Measurements from ENCODE around the gene MCAM.

Gene MCAM

DNA sequence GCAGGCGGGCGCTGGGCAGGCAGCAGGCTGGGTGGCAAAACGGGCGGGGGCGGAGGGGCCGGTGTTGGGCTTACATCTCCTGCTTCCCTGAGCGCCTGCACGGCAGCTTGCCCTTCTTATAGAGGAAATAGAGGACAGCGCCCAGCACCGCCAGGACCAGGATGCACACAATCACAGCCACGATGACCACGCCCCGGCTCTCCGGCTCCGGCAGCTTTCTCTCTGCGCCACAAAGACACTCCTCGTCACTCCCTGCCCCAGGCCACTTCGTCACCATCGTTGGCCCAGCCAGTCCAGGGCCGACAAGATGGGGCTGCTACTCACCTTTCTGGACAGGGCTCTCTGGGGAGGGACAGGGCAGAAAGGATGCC, 6.3 kb downstream of the MCAM start:
- Histone ChIP-seq H3K4me3 (ENCODE audit: low read length) (no peak overlapping the region), H3K36me3 (ENCODE audit: control insufficient read depth, insufficient read depth, low read length, severe bottlenecking) (peaks cover 60% of the 10 kb centered on the region), H3K9ac (ENCODE audit: low read length) (no peak overlapping the region), H3K9me3 (ENCODE audit: control insufficient read depth, low read length) (no peaks in the 10 kb centered on the region), H3K4me1 (ENCODE audit: control insufficient read depth, insufficient read depth, low read length) (peaks cover 29% of the 10 kb centered on the region), H3K27me3 (replicated peaks; ENCODE audit: control insufficient read depth, insufficient read depth, low read length) (peaks cover 6% of the 10 kb centered on the region)
- DNase-seq (ENCODE audit: low read depth): no peak

- no peak overlapping the region for H3K4me3 ChIP-seq (ENCODE audit: low read length)
- no peak for DNase-seq (ENCODE audit: low read depth)
- H3K9me3 ChIP-seq (ENCODE audit: control insufficient read depth, low read length): no peaks in the 10 kb centered on the region
- H3K4me1 ChIP-seq (ENCODE audit: control insufficient read depth, insufficient read depth, low read length): peaks cover 30% of the 10 kb centered on the region
- no peak overlapping the region for H3K9ac ChIP-seq (ENCODE audit: low read length)
- peaks cover under 1% of the 10 kb centered on the region for H3K27me3 ChIP-seq (replicated peaks; ENCODE audit: control insufficient read depth, insufficient read depth, low read length)
- peaks cover 60% of the 10 kb centered on the region for H3K36me3 ChIP-seq (ENCODE audit: control insufficient read depth, insufficient read depth, low read length, severe bottlenecking)
Measured at GRCh38 chr11:119309953-119310681, 6.8 kb downstream of the MCAM start.

GRCh38 chr11:119309411-119309810, 7.5 kb downstream of the MCAM start:
- H3K9ac ChIP-seq (ENCODE audit: low read length): no peak overlapping the region
- peaks cover 32% of the 10 kb centered on the region for H3K4me1 ChIP-seq (ENCODE audit: control insufficient read depth, insufficient read depth, low read length)
- no peaks in the 10 kb centered on the region for H3K9me3 ChIP-seq (ENCODE audit: control insufficient read depth, low read length)
- peaks cover 55% of the 10 kb centered on the region for H3K36me3 ChIP-seq (ENCODE audit: control insufficient read depth, insufficient read depth, low read length, severe bottlenecking)
- DNase-seq (ENCODE audit: low read depth): no peak
- no peaks in the 10 kb centered on the region for H3K27me3 ChIP-seq (replicated peaks; ENCODE audit: control insufficient read depth, insufficient read depth, low read length)
- no peak overlapping the region for H3K4me3 ChIP-seq (ENCODE audit: low read length)

DNA sequence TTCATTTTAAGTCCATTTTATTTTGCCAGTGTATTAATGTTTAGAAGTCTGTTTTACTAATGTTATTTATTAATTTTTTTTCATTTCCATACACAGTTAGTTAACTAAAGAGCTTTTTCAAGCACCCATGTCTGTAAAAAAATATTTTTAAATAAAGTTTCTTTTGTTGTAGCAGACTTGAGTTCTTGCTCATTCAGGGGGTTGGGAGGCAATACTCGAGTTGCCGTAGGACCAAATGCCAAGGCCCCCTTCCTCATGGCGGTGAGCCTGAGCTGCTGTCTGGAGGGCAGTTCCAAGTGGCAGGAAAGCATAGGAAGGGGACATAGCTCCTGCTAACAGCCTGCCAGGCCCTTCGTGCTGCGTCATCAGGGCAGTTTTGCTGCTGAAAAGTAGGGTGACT, 9.0 kb downstream of the MCAM start:
- Histone ChIP-seq H3K9me3 (ENCODE audit: control insufficient read depth, low read length) (no peaks in the 10 kb centered on the region), H3K4me1 (ENCODE audit: control insufficient read depth, insufficient read depth, low read length) (peaks cover 32% of the 10 kb centered on the region), H3K36me3 (ENCODE audit: control insufficient read depth, insufficient read depth, low read length, severe bottlenecking) (peaks cover 57% of the 10 kb centered on the region), H3K9ac (ENCODE audit: low read length) (peak overlapping the region; percentile 86), H3K27me3 (replicated peaks; ENCODE audit: control insufficient read depth, insufficient read depth, low read length) (no peaks in the 10 kb centered on the region), H3K4me3 (ENCODE audit: low read length) (no peak overlapping the region)
- DNase-seq (ENCODE audit: low read depth): no peak

- no peaks in the 10 kb centered on the region for H3K27me3 ChIP-seq (replicated peaks; ENCODE audit: control insufficient read depth, insufficient read depth, low read length)
- peak overlapping the region; percentile 59 for H3K4me3 ChIP-seq (ENCODE audit: low read length)
- H3K9ac ChIP-seq (ENCODE audit: low read length): peak overlapping the region; percentile 86
- H3K4me1 ChIP-seq (ENCODE audit: control insufficient read depth, insufficient read depth, low read length): peaks cover 32% of the 10 kb centered on the region
- H3K9me3 ChIP-seq (ENCODE audit: control insufficient read depth, low read length): no peaks in the 10 kb centered on the region
- DNase-seq (ENCODE audit: low read depth): no peak
- H3K36me3 ChIP-seq (ENCODE audit: control insufficient read depth, insufficient read depth, low read length, severe bottlenecking): peaks cover 57% of the 10 kb centered on the region
Measured at GRCh38 chr11:119307219-119307618, 9.7 kb downstream of the MCAM start.

DNA sequence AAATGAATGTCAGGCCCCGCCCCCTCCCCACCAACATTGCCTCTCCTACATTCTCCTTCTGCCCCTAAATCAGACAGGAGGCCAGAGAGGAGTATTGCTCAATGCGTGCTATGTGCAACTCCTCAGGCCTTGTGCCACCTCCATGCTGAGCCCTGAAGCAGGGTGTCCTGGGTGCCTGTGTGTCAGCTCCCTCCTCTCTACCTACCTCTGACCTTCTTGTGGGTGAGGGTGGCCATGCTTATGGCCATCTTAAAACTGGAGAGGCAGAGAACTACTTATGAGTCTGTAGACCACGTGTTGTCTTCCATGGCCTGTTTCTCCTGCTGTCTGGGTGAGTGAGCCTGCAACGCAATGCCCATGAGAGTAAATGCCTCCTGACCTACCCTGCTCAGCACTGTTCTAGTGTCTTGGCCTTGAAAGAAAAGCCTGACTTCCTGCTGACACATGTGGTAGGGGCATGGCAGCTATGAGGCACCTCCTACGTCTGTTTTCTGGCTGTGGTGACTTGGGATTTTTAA, 10.5 kb downstream of the MCAM start:
- DNase-seq (ENCODE audit: low read depth): peak; percentile 66
- Histone ChIP-seq H3K4me1 (ENCODE audit: control insufficient read depth, insufficient read depth, low read length) (peaks cover 32% of the 10 kb centered on the region), H3K4me3 (ENCODE audit: low read length) (no peak overlapping the region), H3K27me3 (replicated peaks; ENCODE audit: control insufficient read depth, insufficient read depth, low read length) (no peaks in the 10 kb centered on the region), H3K9ac (ENCODE audit: low read length) (peak overlapping the region; percentile 86), H3K9me3 (ENCODE audit: control insufficient read depth, low read length) (no peaks in the 10 kb centered on the region), H3K36me3 (ENCODE audit: control insufficient read depth, insufficient read depth, low read length, severe bottlenecking) (peaks cover 58% of the 10 kb centered on the region)

- Histone ChIP-seq H3K9ac (ENCODE audit: low read length) (peak overlapping the region; percentile 86), H3K27me3 (replicated peaks; ENCODE audit: control insufficient read depth, insufficient read depth, low read length) (no peaks in the 10 kb centered on the region), H3K36me3 (ENCODE audit: control insufficient read depth, insufficient read depth, low read length, severe bottlenecking) (peaks cover 58% of the 10 kb centered on the region), H3K4me1 (ENCODE audit: control insufficient read depth, insufficient read depth, low read length) (peaks cover 32% of the 10 kb centered on the region), H3K9me3 (ENCODE audit: control insufficient read depth, low read length) (no peaks in the 10 kb centered on the region), H3K4me3 (ENCODE audit: low read length) (peak overlapping the region; percentile 1)
- peak; percentile 26 for DNase-seq (ENCODE audit: low read depth)
Measured at GRCh38 chr11:119305556-119306372, 11.2 kb downstream of the MCAM start.

- H3K27me3 ChIP-seq (replicated peaks; ENCODE audit: control insufficient read depth, insufficient read depth, low read length): no peaks in the 10 kb centered on the region
- no peak overlapping the region for H3K9ac ChIP-seq (ENCODE audit: low read length)
- peaks cover 47% of the 10 kb centered on the region for H3K4me1 ChIP-seq (ENCODE audit: control insufficient read depth, insufficient read depth, low read length)
- peaks cover 61% of the 10 kb centered on the region for H3K36me3 ChIP-seq (ENCODE audit: control insufficient read depth, insufficient read depth, low read length, severe bottlenecking)
- H3K9me3 ChIP-seq (ENCODE audit: control insufficient read depth, low read length): no peaks in the 10 kb centered on the region
- H3K4me3 ChIP-seq (ENCODE audit: low read length): no peak overlapping the region
- no peak for DNase-seq (ENCODE audit: low read depth)
Measured at GRCh38 chr11:119303227-119303718, 13.7 kb downstream of the MCAM start.

- H3K27me3 ChIP-seq (replicated peaks; ENCODE audit: control insufficient read depth, insufficient read depth, low read length): no peaks in the 10 kb centered on the region
- H3K4me3 ChIP-seq (ENCODE audit: low read length): no peak overlapping the region
- H3K4me1 ChIP-seq (ENCODE audit: control insufficient read depth, insufficient read depth, low read length): peaks cover 35% of the 10 kb centered on the region
- no peaks in the 10 kb centered on the region for H3K9me3 ChIP-seq (ENCODE audit: control insufficient read depth, low read length)
- no peak for DNase-seq (ENCODE audit: low read depth)
- no peak overlapping the region for H3K9ac ChIP-seq (ENCODE audit: low read length)
- peaks cover 76% of the 10 kb centered on the region for H3K36me3 ChIP-seq (ENCODE audit: control insufficient read depth, insufficient read depth, low read length, severe bottlenecking)
Measured at GRCh38 chr11:119300198-119300964, 16.5 kb downstream of the MCAM start.

DNA sequence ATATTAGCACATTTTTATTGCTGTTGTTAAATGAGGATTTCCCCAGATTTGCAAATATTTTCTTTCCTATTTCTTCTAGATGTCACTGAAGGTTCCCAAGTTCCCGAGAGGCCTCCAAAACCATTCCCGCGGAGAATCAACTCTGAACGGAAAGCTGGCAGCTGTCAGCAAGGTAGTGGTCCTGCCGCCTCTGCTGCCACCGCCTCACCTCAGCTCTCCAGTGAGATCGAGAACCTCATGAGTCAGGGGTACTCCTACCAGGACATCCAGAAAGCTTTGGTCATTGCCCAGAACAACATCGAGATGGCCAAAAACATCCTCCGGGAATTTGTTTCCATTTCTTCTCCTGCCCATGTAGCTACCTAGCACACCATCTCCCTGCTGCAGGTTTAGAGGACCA, 17.5 kb downstream of the MCAM start:
- Histone ChIP-seq H3K4me1 (ENCODE audit: control insufficient read depth, insufficient read depth, low read length) (peaks cover 40% of the 10 kb centered on the region), H3K36me3 (ENCODE audit: control insufficient read depth, insufficient read depth, low read length, severe bottlenecking) (peaks cover 76% of the 10 kb centered on the region), H3K9ac (ENCODE audit: low read length) (no peak overlapping the region), H3K9me3 (ENCODE audit: control insufficient read depth, low read length) (no peaks in the 10 kb centered on the region), H3K4me3 (ENCODE audit: low read length) (no peak overlapping the region), H3K27me3 (replicated peaks; ENCODE audit: control insufficient read depth, insufficient read depth, low read length) (no peaks in the 10 kb centered on the region)
- no peak for DNase-seq (ENCODE audit: low read depth)

DNA sequence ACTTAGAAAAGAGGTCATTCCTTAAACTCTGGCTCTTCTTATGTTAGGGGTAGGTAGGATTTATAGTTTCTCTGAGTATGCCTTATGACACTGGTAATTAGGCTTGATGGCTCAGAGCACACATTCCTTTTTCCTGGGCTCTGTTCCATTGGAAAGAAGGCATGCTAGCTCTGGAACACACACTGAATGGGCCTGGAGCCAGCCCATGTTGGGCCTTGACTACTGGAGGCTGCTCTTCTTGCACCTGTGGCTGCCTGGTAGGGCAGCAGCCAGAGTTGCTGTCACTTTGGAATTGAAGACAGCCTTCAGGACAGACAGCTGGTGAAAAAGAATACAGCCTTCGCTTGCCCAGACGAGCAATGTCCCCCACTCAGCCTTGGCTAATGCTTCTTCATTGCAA, 18.2 kb downstream of the MCAM start:
- peaks cover 42% of the 10 kb centered on the region for H3K4me1 ChIP-seq (ENCODE audit: control insufficient read depth, insufficient read depth, low read length)
- no peaks in the 10 kb centered on the region for H3K27me3 ChIP-seq (replicated peaks; ENCODE audit: control insufficient read depth, insufficient read depth, low read length)
- H3K9me3 ChIP-seq (ENCODE audit: control insufficient read depth, low read length): no peaks in the 10 kb centered on the region
- H3K36me3 ChIP-seq (ENCODE audit: control insufficient read depth, insufficient read depth, low read length, severe bottlenecking): peaks cover 69% of the 10 kb centered on the region
- no peak overlapping the region for H3K4me3 ChIP-seq (ENCODE audit: low read length)
- peak overlapping the region; percentile 2 for H3K9ac ChIP-seq (ENCODE audit: low read length)
- no peak for DNase-seq (ENCODE audit: low read depth)

Data from adipocyte (in vitro differentiated cells).